Left forelimb (tissue), 1 donor: ENCODE results near the gene GPC1.

Experiments
- DNase-seq: peaks from one replicate; pipeline ENCODE4 v3.0.0-alpha.2; 2018; ENCODE audit warnings: low spot score

Gene GPC1

GRCh38 chr2:240456447-240457222, 21.2 kb downstream of the GPC1 start:
- DNase-seq: no peak

GRCh38 chr2:240457223-240458043, 22.0 kb downstream of the GPC1 start:
- DNase-seq: no peak

GRCh38 chr2:240458044-240458899, 22.8 kb downstream of the GPC1 start:
- DNase-seq: no peak

- DNase-seq: no peak
These were observed 23.5 kb downstream of the GPC1 start for GRCh38 chr2:240458900-240459391.

- DNase-seq: peak; percentile 67
These were observed 24.2 kb downstream of the GPC1 start for GRCh38 chr2:240459401-240460252.

- peak; percentile 59 for DNase-seq
These were observed 24.8 kb downstream of the GPC1 start for GRCh38 chr2:240460253-240460711.

- DNase-seq: peak; percentile 57
These were observed 25.4 kb downstream of the GPC1 start for GRCh38 chr2:240460781-240461431.

GRCh38 chr2:240461471-240462072, 26.1 kb downstream of the GPC1 start:
- peak; percentile 50 for DNase-seq

- DNase-seq: peak; percentile 65
These were observed 26.7 kb downstream of the GPC1 start for GRCh38 chr2:240462073-240462706.

- DNase-seq: peak; percentile 54
These were observed 27.3 kb downstream of the GPC1 start for GRCh38 chr2:240462707-240463273.

GRCh38 chr2:240463274-240463865, 27.9 kb downstream of the GPC1 start:
- peak; percentile 50 for DNase-seq

GRCh38 chr2:240463866-240464481, 28.5 kb downstream of the GPC1 start:
- peak; percentile 63 for DNase-seq

GRCh38 chr2:240464514-240465241, 29.2 kb downstream of the GPC1 start:
- no peak for DNase-seq

GRCh38 chr2:240465268-240465764, 29.9 kb downstream of the GPC1 start:
- DNase-seq: peak; percentile 62

- peak; percentile 58 for DNase-seq
These were observed 30.5 kb downstream of the GPC1 start for GRCh38 chr2:240465765-240466578.

- peak; percentile 47 for DNase-seq
These were observed 31.2 kb downstream of the GPC1 start for GRCh38 chr2:240466579-240467148.
